Measurements from ENCODE around the gene TTC36.

TTC36 gene

GRCh38 chr11:118533769-118534729 lies 6.8 kb downstream of the TTC36 start:
- Histone ChIP-seq H3K9me3 (ENCODE audit: control insufficient read depth, insufficient read depth, low read length) (no peaks in the 10 kb centered on the region), H3K9me2 (replicated peaks; ENCODE audit: control insufficient read depth, low read length) (no peaks in the 10 kb centered on the region), H3K4me1 (ENCODE audit: control insufficient read depth, low read length) (peaks cover 18% of the 10 kb centered on the region), H4K20me1 (ENCODE audit: control insufficient read depth, insufficient read depth, low read depth, low read length) (no peaks in the 10 kb centered on the region), H3K36me3 (ENCODE audit: control insufficient read depth, low read length) (no peaks in the 10 kb centered on the region), H3K79me2 (ENCODE audit: control insufficient read depth, low read length) (no peaks in the 10 kb centered on the region), H3K27ac (ENCODE audit: low read depth, low read length) (no peak overlapping the region), H3K4me2 (ENCODE audit: low read length) (no peak overlapping the region), H3K4me3 (ENCODE audit: low read length) (no peak overlapping the region), H3K27me3 (ENCODE audit: control insufficient read depth, low read length) (0 out of 2 replicates have a peak, but pooled peaks cover 3% of the 10 kb centered on the region), H3F3A (ENCODE audit: control insufficient read depth, insufficient read depth) (peaks cover 3% of the 10 kb centered on the region)
- no peak for TF ChIP-seq EZH2phosphoT487 (IDR thresholded peaks at IDR 0.05; ENCODE audit: borderline replicate concordance, low read length)
- TF ChIP-seq, protein P1, sequence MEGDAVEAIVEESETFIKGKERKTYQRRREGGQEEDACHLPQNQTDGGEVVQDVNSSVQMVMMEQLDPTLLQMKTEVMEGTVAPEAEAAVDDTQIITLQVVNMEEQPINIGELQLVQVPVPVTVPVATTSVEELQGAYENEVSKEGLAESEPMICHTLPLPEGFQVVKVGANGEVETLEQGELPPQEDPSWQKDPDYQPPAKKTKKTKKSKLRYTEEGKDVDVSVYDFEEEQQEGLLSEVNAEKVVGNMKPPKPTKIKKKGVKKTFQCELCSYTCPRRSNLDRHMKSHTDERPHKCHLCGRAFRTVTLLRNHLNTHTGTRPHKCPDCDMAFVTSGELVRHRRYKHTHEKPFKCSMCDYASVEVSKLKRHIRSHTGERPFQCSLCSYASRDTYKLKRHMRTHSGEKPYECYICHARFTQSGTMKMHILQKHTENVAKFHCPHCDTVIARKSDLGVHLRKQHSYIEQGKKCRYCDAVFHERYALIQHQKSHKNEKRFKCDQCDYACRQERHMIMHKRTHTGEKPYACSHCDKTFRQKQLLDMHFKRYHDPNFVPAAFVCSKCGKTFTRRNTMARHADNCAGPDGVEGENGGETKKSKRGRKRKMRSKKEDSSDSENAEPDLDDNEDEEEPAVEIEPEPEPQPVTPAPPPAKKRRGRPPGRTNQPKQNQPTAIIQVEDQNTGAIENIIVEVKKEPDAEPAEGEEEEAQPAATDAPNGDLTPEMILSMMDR (IDR thresholded peaks at IDR 0.05; ENCODE audit: low read depth, low read length, poor library complexity, severe bottlenecking): no peak

DNA sequence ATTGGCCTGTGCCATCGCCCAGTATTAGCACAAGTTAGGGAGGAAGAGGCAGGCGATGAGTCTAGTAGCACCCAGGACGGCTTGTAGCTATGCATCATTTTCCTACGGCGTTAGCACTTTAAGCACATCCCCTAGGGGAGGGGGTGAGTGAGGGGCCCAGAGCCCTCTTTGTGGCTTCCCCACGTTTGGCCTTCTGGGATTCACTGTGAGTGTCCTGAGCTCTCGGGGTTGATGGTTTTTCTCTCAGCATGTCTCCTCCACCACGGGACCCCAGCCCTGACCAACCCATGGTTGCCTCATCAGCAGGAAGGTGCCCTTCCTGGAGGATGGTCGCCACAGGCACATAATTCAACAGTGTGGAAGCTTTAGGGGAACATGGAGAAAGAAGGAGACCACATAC lies 8.0 kb downstream of the TTC36 start:
- Histone ChIP-seq H4K20me1 (ENCODE audit: control insufficient read depth, insufficient read depth, low read depth, low read length) (no peaks in the 10 kb centered on the region), H3K4me3 (ENCODE audit: low read length) (no peak overlapping the region), H3K27ac (ENCODE audit: low read depth, low read length) (no peak overlapping the region), H3K9me2 (replicated peaks; ENCODE audit: control insufficient read depth, low read length) (no peaks in the 10 kb centered on the region), H3K36me3 (ENCODE audit: control insufficient read depth, low read length) (no peaks in the 10 kb centered on the region), H3F3A (ENCODE audit: control insufficient read depth, insufficient read depth) (no peaks in the 10 kb centered on the region), H3K9me3 (ENCODE audit: control insufficient read depth, insufficient read depth, low read length) (no peaks in the 10 kb centered on the region), H3K27me3 (ENCODE audit: control insufficient read depth, low read length) (0 out of 2 replicates have a peak, but pooled peaks cover under 1% of the 10 kb centered on the region), H3K4me2 (ENCODE audit: low read length) (no peak overlapping the region), H3K4me1 (ENCODE audit: control insufficient read depth, low read length) (peaks cover 10% of the 10 kb centered on the region), H3K79me2 (ENCODE audit: control insufficient read depth, low read length) (no peaks in the 10 kb centered on the region)
- no peak for TF ChIP-seq EZH2phosphoT487 (IDR thresholded peaks at IDR 0.05; ENCODE audit: borderline replicate concordance, low read length)
- TF ChIP-seq, protein P1 (IDR thresholded peaks at IDR 0.05; ENCODE audit: low read depth, low read length, poor library complexity, severe bottlenecking): no peak

- no peak overlapping the region for H3K4me2 ChIP-seq (ENCODE audit: low read length)
- peaks cover 1% of the 10 kb centered on the region for H3K4me1 ChIP-seq (ENCODE audit: control insufficient read depth, low read length)
- H4K20me1 ChIP-seq (ENCODE audit: control insufficient read depth, insufficient read depth, low read depth, low read length): no peaks in the 10 kb centered on the region
- no peaks in the 10 kb centered on the region for H3K79me2 ChIP-seq (ENCODE audit: control insufficient read depth, low read length)
- H3F3A ChIP-seq (ENCODE audit: control insufficient read depth, insufficient read depth): no peaks in the 10 kb centered on the region; the same call in 1 of the 2 replicates
- H3K9me3 ChIP-seq (ENCODE audit: control insufficient read depth, insufficient read depth, low read length): no peaks in the 10 kb centered on the region
- H3K27me3 ChIP-seq (ENCODE audit: control insufficient read depth, low read length): no peaks in the 10 kb centered on the region
- no peaks in the 10 kb centered on the region for H3K9me2 ChIP-seq (replicated peaks; ENCODE audit: control insufficient read depth, low read length)
- no peaks in the 10 kb centered on the region for H3K36me3 ChIP-seq (ENCODE audit: control insufficient read depth, low read length)
- H3K27ac ChIP-seq (ENCODE audit: low read depth, low read length): no peak overlapping the region
- no peak for TF ChIP-seq EZH2phosphoT487 (IDR thresholded peaks at IDR 0.05; ENCODE audit: borderline replicate concordance, low read length)
- TF ChIP-seq, protein P1 (IDR thresholded peaks at IDR 0.05; ENCODE audit: low read depth, low read length, poor library complexity, severe bottlenecking): no peak
- H3K4me3 ChIP-seq (ENCODE audit: low read length): no peak overlapping the region
These were observed 9.5 kb downstream of the TTC36 start for GRCh38 chr11:118536726-118537125.

All from DOHH2 (cell line).